ENCODE data around the gene SLC10A7.

SLC10A7 gene

GRCh38 chr4:146514651-146515357 is 6.9 kb downstream of the SLC10A7 start:
- Histone ChIP-seq H4K20me1 (ENCODE audit: insufficient read depth, low read length) (no peaks in the 10 kb centered on the region), H3K9ac (ENCODE audit: low read length) (no peak overlapping the region), H3K36me3 (replicated peaks; ENCODE audit: insufficient read depth, low read length) (no peaks in the 10 kb centered on the region), H2AFZ (ENCODE audit: low read length) (no peak overlapping the region), H3K27ac (ENCODE audit: low read length) (no peak overlapping the region), H3F3A (ENCODE audit: insufficient read depth, low read length) (no peaks in the 10 kb centered on the region), H3K79me2 (ENCODE audit: low read length) (peaks cover 21% of the 10 kb centered on the region), H3K4me3 (ENCODE audit: low read length) (no peak overlapping the region), H3K4me1 (ENCODE audit: low read length) (peaks cover 6% of the 10 kb centered on the region; the same call in 1 of the 2 replicates), H3K9me3 (replicated peaks; ENCODE audit: insufficient read depth, low read length) (no peaks in the 10 kb centered on the region), H3K9me2 (replicated peaks; ENCODE audit: insufficient read depth, low read length) (no peaks in the 10 kb centered on the region), H3K4me2 (ENCODE audit: low read depth, low read length) (no peak overlapping the region), H3K27me3 (replicated peaks; ENCODE audit: insufficient read depth, low read length) (no peaks in the 10 kb centered on the region)
- TF ChIP-seq, protein P1, sequence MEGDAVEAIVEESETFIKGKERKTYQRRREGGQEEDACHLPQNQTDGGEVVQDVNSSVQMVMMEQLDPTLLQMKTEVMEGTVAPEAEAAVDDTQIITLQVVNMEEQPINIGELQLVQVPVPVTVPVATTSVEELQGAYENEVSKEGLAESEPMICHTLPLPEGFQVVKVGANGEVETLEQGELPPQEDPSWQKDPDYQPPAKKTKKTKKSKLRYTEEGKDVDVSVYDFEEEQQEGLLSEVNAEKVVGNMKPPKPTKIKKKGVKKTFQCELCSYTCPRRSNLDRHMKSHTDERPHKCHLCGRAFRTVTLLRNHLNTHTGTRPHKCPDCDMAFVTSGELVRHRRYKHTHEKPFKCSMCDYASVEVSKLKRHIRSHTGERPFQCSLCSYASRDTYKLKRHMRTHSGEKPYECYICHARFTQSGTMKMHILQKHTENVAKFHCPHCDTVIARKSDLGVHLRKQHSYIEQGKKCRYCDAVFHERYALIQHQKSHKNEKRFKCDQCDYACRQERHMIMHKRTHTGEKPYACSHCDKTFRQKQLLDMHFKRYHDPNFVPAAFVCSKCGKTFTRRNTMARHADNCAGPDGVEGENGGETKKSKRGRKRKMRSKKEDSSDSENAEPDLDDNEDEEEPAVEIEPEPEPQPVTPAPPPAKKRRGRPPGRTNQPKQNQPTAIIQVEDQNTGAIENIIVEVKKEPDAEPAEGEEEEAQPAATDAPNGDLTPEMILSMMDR (IDR thresholded peaks at IDR 0.05; ENCODE audit: low read length): no peak
- no peak for TF ChIP-seq EZH2 (optimal IDR thresholded peaks at IDR 0.05; ENCODE audit: low read depth, low read length)
- DNase-seq: no peak

- Histone ChIP-seq H3K79me2 (ENCODE audit: low read length) (peaks cover 12% of the 10 kb centered on the region), H3F3A (ENCODE audit: insufficient read depth, low read length) (no peaks in the 10 kb centered on the region), H3K9ac (ENCODE audit: low read length) (no peak overlapping the region)
These were observed 8.2 kb downstream of the SLC10A7 start for GRCh38 chr4:146513548-146513947.

GRCh38 chr4:146511381-146511780 is 10.4 kb downstream of the SLC10A7 start:
- H3K9me2 ChIP-seq (replicated peaks; ENCODE audit: insufficient read depth, low read length): no peaks in the 10 kb centered on the region
- H3K4me3 ChIP-seq (ENCODE audit: low read length): no peak overlapping the region
- H3K4me1 ChIP-seq (ENCODE audit: low read length): no peaks in the 10 kb centered on the region
- no peaks in the 10 kb centered on the region for H3K36me3 ChIP-seq (replicated peaks; ENCODE audit: insufficient read depth, low read length)
- H3K27ac ChIP-seq (ENCODE audit: low read length): no peak overlapping the region
- no peaks in the 10 kb centered on the region for H4K20me1 ChIP-seq (ENCODE audit: insufficient read depth, low read length)
- DNase-seq: no peak
- H3K27me3 ChIP-seq (replicated peaks; ENCODE audit: insufficient read depth, low read length): no peaks in the 10 kb centered on the region
- no peak overlapping the region for H3K4me2 ChIP-seq (ENCODE audit: low read depth, low read length)
- H3K9ac ChIP-seq (ENCODE audit: low read length): no peak overlapping the region
- no peak overlapping the region for H2AFZ ChIP-seq (ENCODE audit: low read length)
- H3K79me2 ChIP-seq (ENCODE audit: low read length): no peaks in the 10 kb centered on the region
- H3K9me3 ChIP-seq (replicated peaks; ENCODE audit: insufficient read depth, low read length): no peaks in the 10 kb centered on the region
- TF ChIP-seq, protein P1 (IDR thresholded peaks at IDR 0.05; ENCODE audit: low read length): no peak
- TF ChIP-seq EZH2phosphoT487 (IDR thresholded peaks at IDR 0.05; ENCODE audit: low read length) (no peak), EZH2 (optimal IDR thresholded peaks at IDR 0.05; ENCODE audit: low read depth, low read length) (no peak)
- H3F3A ChIP-seq (ENCODE audit: insufficient read depth, low read length): no peaks in the 10 kb centered on the region

More at GRCh38 chr4:146513548-146513947, 8.2 kb downstream of the SLC10A7 start:
- H3K36me3 ChIP-seq (replicated peaks; ENCODE audit: insufficient read depth, low read length): no peaks in the 10 kb centered on the region
- no peak for DNase-seq
- no peaks in the 10 kb centered on the region for H3K4me1 ChIP-seq (ENCODE audit: low read length)
- H3K27ac ChIP-seq (ENCODE audit: low read length): no peak overlapping the region
- H3K4me3 ChIP-seq (ENCODE audit: low read length): no peak overlapping the region
- H3K27me3 ChIP-seq (replicated peaks; ENCODE audit: insufficient read depth, low read length): no peaks in the 10 kb centered on the region
- TF ChIP-seq EZH2phosphoT487 (IDR thresholded peaks at IDR 0.05; ENCODE audit: low read length) (no peak), EZH2 (optimal IDR thresholded peaks at IDR 0.05; ENCODE audit: low read depth, low read length) (no peak)
- TF ChIP-seq, protein P1 (IDR thresholded peaks at IDR 0.05; ENCODE audit: low read length): no peak
- no peaks in the 10 kb centered on the region for H3K9me3 ChIP-seq (replicated peaks; ENCODE audit: insufficient read depth, low read length)
- no peak overlapping the region for H3K4me2 ChIP-seq (ENCODE audit: low read depth, low read length)
- H2AFZ ChIP-seq (ENCODE audit: low read length): no peak overlapping the region
- no peaks in the 10 kb centered on the region for H4K20me1 ChIP-seq (ENCODE audit: insufficient read depth, low read length)
- H3K9me2 ChIP-seq (replicated peaks; ENCODE audit: insufficient read depth, low read length): no peaks in the 10 kb centered on the region
